Right lobe of liver (tissue), 6 donors: Measurements from ENCODE around the gene ZMAT1. TPM values are rescaled to one million over a fixed set of nuclear protein-coding genes. Genes with fewer than 3 reads are reported as not detected.

Experiments used
- ATAC-seq, 4 donors: fragments of 200-7000 bp; cut with Tn5 transposase; one replicate each; pipeline ENCODE4 v1.9.1; 2020; ENCODE audit warnings: mild to moderate bottlenecking in 4 of 4, moderate library complexity in 4 of 4
- DNase-seq, 3 donors: peaks; one replicate each; pipeline ENCODE4 v3.0.0-alpha.2; 2020
- H3K27ac ChIP-seq, 3 donors: fragments of 200-600 bp; one replicate each; pipeline ENCODE4 v1.8.0; 2022
- H3K27me3 ChIP-seq, 2 donors: fragments of 200-600 bp; one replicate each; pipeline ENCODE4 v1.8.0; 2022
- H3K36me3 ChIP-seq, 4 donors: fragments of 200-600 bp; sonication (generic) in 1 of 4; one replicate each; pipeline versions ENCODE4 v1.5.1 to v1.8.0; 2017 to 2022; ENCODE audit warnings: control low read depth in 1 of 4
- H3K4me1 ChIP-seq, 4 donors: fragments of 200-600 bp; sonication (generic) in 1 of 4; one replicate each; pipeline versions ENCODE4 v1.5.1 to v1.8.0; 2017 to 2022; ENCODE audit warnings: control low read depth in 1 of 4
- H3K4me3 ChIP-seq, 3 donors: fragments of 200-600 bp; one replicate each; pipeline ENCODE4 v1.8.0; 2022
- H3K9me3 ChIP-seq, 4 donors: fragments of 200-600 bp; sonication (generic) in 1 of 4; one replicate each; pipeline versions ENCODE4 v1.5.1 to v1.8.0; 2017 to 2022; ENCODE audit warnings: control low read depth in 1 of 4
- CTCF ChIP-seq, 4 donors: fragments of 200-600 bp in 3 of 4; fragments of 450-650 bp in 1 of 4; IDR thresholded peaks; one replicate each; pipeline versions ENCODE4 v1.5.1 to v1.8.0; 2016 to 2022; ENCODE audit warnings: antibody characterized with exemption in 4 of 4, mild to moderate bottlenecking in 2 of 4
- POLR2A ChIP-seq: fragments of 450-650 bp; IDR thresholded peaks from one replicate; pipeline ENCODE4 v1.6.1; 2017; ENCODE audit warnings: antibody characterized with exemption, mild to moderate bottlenecking
- whole genome bisulfite sequencing: methylation state at CpG from one replicate; pipeline ENCODE4 v1.1.6; 2018; ENCODE audit warnings: low coverage, low lambda C conversion rate; ENCODE audit not compliant: insufficient coverage; ENCODE audit errors: missing lambda C conversion rate; 5-methylcytosine and 5-hydroxymethylcytosine counted together
- intact Hi-C, 2 donors: fragments of 100-400 bp; cut with DNase I; formaldehyde crosslinking; loops; one replicate each; pipeline versions ENCODE4 v1.11.2 to v1.14.1; 2022
- small RNA-seq, 2 experiments: library from RNA; depleted of rRNA; stranded (forward); fragments of <200 nt; gene quantifications; one replicate each; pipeline ENCODE3, GENCODE V24; 2016
- total RNA-seq, 6 experiments: library from RNA; depleted of rRNA in 2 of 6; stranded (reverse); fragments of >200 nt in 2 of 6; fragmentation: NEBNext Ultra II Directional in 3 of 6; extraction: Animal tissue kit (Norgen Biotek cat#: 25700) in 3 of 6; gene quantifications; one replicate each; pipeline versions ENCODE4 v1.1.0 to v1.2.4, GENCODE V29; 2016 to 2023
- donor health status: DM: no; HTN: yes; CAD: no.
- donor health status: DM: no; HTN: no; CAD: no.
- donor health status: DM: no; HTN: no; CAD: no.
- donor health status: DM: no; HTN: yes; CAD: no.
- donor health status: DM: no; HTN: yes; CAD: no.

The ZMAT1 gene
- total RNA-seq, 6 experiments from 2014 or later, result 2.3 to 5.7 (median 2.8) TPM

DNA sequence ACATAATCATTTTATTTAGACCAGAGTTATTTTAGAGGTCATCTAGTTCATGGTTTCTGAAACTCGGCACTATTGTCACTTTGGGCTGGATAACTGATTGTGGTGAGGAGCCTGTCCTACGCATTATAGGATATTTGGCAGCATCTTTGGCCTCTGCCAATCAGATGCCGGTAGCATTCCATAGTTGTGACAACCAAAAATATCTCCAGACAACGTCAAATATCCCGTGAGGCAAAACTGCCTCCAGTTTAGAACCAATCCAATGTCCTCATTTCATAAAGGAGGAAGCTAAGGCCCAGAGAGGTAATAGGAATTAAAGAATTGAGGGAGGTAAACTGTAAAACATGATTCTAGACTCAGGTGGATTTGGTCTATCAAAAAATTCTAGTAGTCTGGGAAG is 6.1 kb downstream of the ZMAT1 start:
- no peak for DNase-seq
- 57% methylated on average over 5 of the region's 5 CpGs for WGBS

GRCh38 chrX:101918751-101919150 is 13.1 kb downstream of the ZMAT1 start:
- Histone ChIP-seq H3K36me3 (no peaks in the 10 kb centered on the region), H3K9me3 (no peaks in the 10 kb centered on the region), H3K4me3 (no peak overlapping the region), H3K4me1 (no peaks in the 10 kb centered on the region), H3K27me3 (no peaks in the 10 kb centered on the region), H3K27ac (no peak overlapping the region)
- no peak for TF ChIP-seq POLR2A
- TF ChIP-seq CTCF (IDR thresholded peaks at IDR 0.05), result no peak
- DNase-seq (no peak), ATAC-seq (no peak)
- intact Hi-C loops, result no loop called here
- 25% methylated on average over 1 of the region's 1 CpG for WGBS

More for the DNA sequence above, 6.1 kb downstream of the ZMAT1 start:
- no peak for ATAC-seq
- no peak for TF ChIP-seq CTCF (IDR thresholded peaks at IDR 0.05)
- TF ChIP-seq POLR2A, result no peak
- Histone ChIP-seq H3K4me1 (no peaks in the 10 kb centered on the region), H3K27me3 (no peaks in the 10 kb centered on the region), H3K4me3 (no peak overlapping the region), H3K9me3 (no peaks in the 10 kb centered on the region), H3K27ac (no peak overlapping the region), H3K36me3 (no peaks in the 10 kb centered on the region)
- intact Hi-C loops, result no loop called here

- H3K4me3 ChIP-seq, result no peak overlapping the region
- no peak overlapping the region for H3K27ac ChIP-seq
- peak in 1 of 3 donors; percentile 52 for DNase-seq
- 0% methylated on average over 1 of the region's 5 CpGs for WGBS
- ATAC-seq, result peak in 1 of 4 donors; percentile 36
- no peak for TF ChIP-seq CTCF (IDR thresholded peaks at IDR 0.05)
- no peak for TF ChIP-seq POLR2A
- no peaks in the 10 kb centered on the region for H3K27me3 ChIP-seq
- no peaks in the 10 kb centered on the region for H3K9me3 ChIP-seq
- intact Hi-C loops, result no loop called here
- H3K4me1 ChIP-seq, result no peaks in the 10 kb centered on the region
- no peaks in the 10 kb centered on the region for H3K36me3 ChIP-seq
These were observed 25.6 kb downstream of the ZMAT1 start for GRCh38 chrX:101906136-101906796.

DNA sequence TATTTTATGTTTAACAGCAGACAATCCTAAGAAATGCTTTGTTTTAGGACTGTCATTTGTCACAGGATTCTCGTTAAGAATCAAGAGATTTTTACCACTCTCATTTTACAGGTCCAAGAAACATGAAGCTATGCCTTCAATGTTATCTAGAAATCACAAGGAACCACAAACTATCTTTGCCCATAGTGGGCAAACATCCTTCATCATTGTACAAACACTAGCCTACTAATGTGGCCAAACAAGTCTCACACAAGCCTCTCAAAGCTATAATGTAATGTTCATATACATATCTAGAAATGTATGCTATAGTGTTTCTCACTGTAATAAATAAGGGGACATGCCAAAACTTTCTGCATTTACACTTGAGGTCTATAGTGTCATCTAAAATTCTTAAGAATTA is 26.8 kb downstream of the ZMAT1 start:
- TF ChIP-seq CTCF (IDR thresholded peaks at IDR 0.05) (no peak), POLR2A (no peak)
- intact Hi-C loops, result no loop called here
- Histone ChIP-seq H3K36me3 (no peaks in the 10 kb centered on the region), H3K27ac (no peak overlapping the region), H3K4me3 (no peak overlapping the region), H3K4me1 (no peaks in the 10 kb centered on the region), H3K9me3 (no peaks in the 10 kb centered on the region), H3K27me3 (no peaks in the 10 kb centered on the region)
- DNase-seq, result no peak
- WGBS, result 73% methylated on average over 1 of the region's 1 CpG
- ATAC-seq, result no peak

Small RNA genes within 50 kb of the gene (small RNA-seq; reads per million reads assigned to genes)
- 0 reads per million in 2 experiments for gene RNU6-345P

Other genes starting within 250 kb of the ZMAT1 start
- not detected for gene TCEAL2, start 193.7 kb upstream of the ZMAT1 start, total RNA-seq
- gene TCEAL6, start 210.5 kb upstream of the ZMAT1 start, total RNA-seq, result not detected
- gene BEX5, start 223.9 kb upstream of the ZMAT1 start, total RNA-seq, result 1 to 10 TPM in 3 of 6 experiments, under 1 TPM in 2, not detected in 1; 0.81 to 2.4 (median 1.1) TPM